ENCODE measurements around the gene TUBB2B.

- TF ChIP-seq POLR2A (IDR thresholded peaks at IDR 0.05): no peak
- TF ChIP-seq, protein P1, sequence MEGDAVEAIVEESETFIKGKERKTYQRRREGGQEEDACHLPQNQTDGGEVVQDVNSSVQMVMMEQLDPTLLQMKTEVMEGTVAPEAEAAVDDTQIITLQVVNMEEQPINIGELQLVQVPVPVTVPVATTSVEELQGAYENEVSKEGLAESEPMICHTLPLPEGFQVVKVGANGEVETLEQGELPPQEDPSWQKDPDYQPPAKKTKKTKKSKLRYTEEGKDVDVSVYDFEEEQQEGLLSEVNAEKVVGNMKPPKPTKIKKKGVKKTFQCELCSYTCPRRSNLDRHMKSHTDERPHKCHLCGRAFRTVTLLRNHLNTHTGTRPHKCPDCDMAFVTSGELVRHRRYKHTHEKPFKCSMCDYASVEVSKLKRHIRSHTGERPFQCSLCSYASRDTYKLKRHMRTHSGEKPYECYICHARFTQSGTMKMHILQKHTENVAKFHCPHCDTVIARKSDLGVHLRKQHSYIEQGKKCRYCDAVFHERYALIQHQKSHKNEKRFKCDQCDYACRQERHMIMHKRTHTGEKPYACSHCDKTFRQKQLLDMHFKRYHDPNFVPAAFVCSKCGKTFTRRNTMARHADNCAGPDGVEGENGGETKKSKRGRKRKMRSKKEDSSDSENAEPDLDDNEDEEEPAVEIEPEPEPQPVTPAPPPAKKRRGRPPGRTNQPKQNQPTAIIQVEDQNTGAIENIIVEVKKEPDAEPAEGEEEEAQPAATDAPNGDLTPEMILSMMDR (IDR thresholded peaks at IDR 0.05): no peak
- no peak for TF ChIP-seq EP300 (IDR thresholded peaks at IDR 0.05)
These were observed 34.5 kb upstream of the TUBB2B start for GRCh38 chr6:3261921-3262320.
